OCI-LY1 (cell line): ENCODE measurements around the gene FNDC4.

Experiments used
- H2AFZ ChIP-seq: fragments of 200-600 bp; sonication (generic), shearing (Covaris generic); 2 replicates; pipeline ENCODE4 v1.6.0; 2014; ENCODE audit warnings: antibody characterized with exemption, mild to moderate bottlenecking, low read length
- H3F3A ChIP-seq: fragments of 200-600 bp; sonication (generic), shearing (Covaris generic); 2 replicates; pipeline ENCODE4 v1.6.0; 2014; ENCODE audit warnings: mild to moderate bottlenecking, antibody characterized with exemption, low read length, moderate library complexity; ENCODE audit not compliant: insufficient read depth
- H3K27ac ChIP-seq: fragments of 200-600 bp; sonication (generic); 2 replicates; pipeline ENCODE4 v1.5.1; 2014; ENCODE audit warnings: low read length, mixed run types, mild to moderate bottlenecking, low read depth; ENCODE audit not compliant: poor library complexity, severe bottlenecking
- H3K27me3 ChIP-seq: fragments of 200-600 bp; sonication (generic); 2 replicates; pipeline ENCODE4 v1.6.0; 2014; ENCODE audit warnings: antibody characterized with exemption, mild to moderate bottlenecking, low read length, moderate library complexity; ENCODE audit not compliant: insufficient read depth
- H3K36me3 ChIP-seq: fragments of 200-600 bp; sonication (generic); 2 replicates; pipeline ENCODE4 v1.6.1; 2014; ENCODE audit warnings: mild to moderate bottlenecking, antibody characterized with exemption, low read length, moderate library complexity, mixed read lengths; ENCODE audit not compliant: insufficient read depth
- H3K4me1 ChIP-seq: fragments of 200-600 bp; sonication (generic); 2 replicates; pipeline ENCODE4 v1.5.1; 2014; ENCODE audit warnings: mild to moderate bottlenecking, low read length, moderate library complexity; ENCODE audit not compliant: insufficient read depth, severe bottlenecking
- H3K4me2 ChIP-seq: fragments of 200-600 bp; sonication (generic), shearing (Covaris generic); 2 replicates; pipeline ENCODE4 v1.6.1; 2014; ENCODE audit warnings: low read length
- H3K4me3 ChIP-seq: fragments of 200-600 bp; sonication (generic); 2 replicates; pipeline ENCODE4 v1.5.1; 2014; ENCODE audit warnings: low read length, low read depth, mild to moderate bottlenecking, mixed read lengths; ENCODE audit not compliant: poor library complexity, severe bottlenecking
- H3K79me2 ChIP-seq: fragments of 200-600 bp; shearing (Covaris generic); 2 replicates; pipeline ENCODE4 v1.6.1; 2016; ENCODE audit warnings: mixed run types, low read length, mixed read lengths; ENCODE audit not compliant: insufficient read depth
- H3K9ac ChIP-seq: fragments of 200-600 bp; sonication (generic), shearing (Covaris generic); 2 replicates; pipeline ENCODE4 v1.6.1; 2014; ENCODE audit warnings: mild to moderate bottlenecking, low read length, mixed read lengths
- H3K9me2 ChIP-seq: fragments of 200-600 bp; sonication (generic), shearing (Covaris generic); 2 replicates; pipeline ENCODE4 v1.6.1; 2014; ENCODE audit warnings: low read depth, mild to moderate bottlenecking, low read length, mixed read lengths
- H3K9me3 ChIP-seq: fragments of 200-600 bp; shearing (Covaris generic); 2 replicates; pipeline ENCODE4 v1.6.1; 2014; ENCODE audit warnings: low read length, mixed read lengths
- H4K20me1 ChIP-seq: fragments of 200-600 bp; sonication (generic), shearing (Covaris generic); 2 replicates; pipeline ENCODE4 v1.6.0; 2016; ENCODE audit warnings: mild to moderate bottlenecking, low read length; ENCODE audit not compliant: insufficient read depth
- EZH2 ChIP-seq: fragments of 200-600 bp; sonication (generic), shearing (Covaris generic); IDR thresholded peaks from 2 replicates; pipeline ENCODE4 v1.8.0; 2017; ENCODE audit warnings: borderline replicate concordance, mixed run types, mild to moderate bottlenecking, antibody characterized with exemption, low read length, moderate library complexity, mixed read lengths
- TF ChIP-seq, protein P1 (sequence below): fragments of 200-600 bp; sonication (generic), shearing (Covaris generic); IDR thresholded peaks from 2 replicates; pipeline ENCODE4 v1.5.1; 2017; ENCODE audit warnings: mild to moderate bottlenecking, antibody characterized with exemption, low read length, moderate library complexity, mixed read lengths

The FNDC4 gene

DNA sequence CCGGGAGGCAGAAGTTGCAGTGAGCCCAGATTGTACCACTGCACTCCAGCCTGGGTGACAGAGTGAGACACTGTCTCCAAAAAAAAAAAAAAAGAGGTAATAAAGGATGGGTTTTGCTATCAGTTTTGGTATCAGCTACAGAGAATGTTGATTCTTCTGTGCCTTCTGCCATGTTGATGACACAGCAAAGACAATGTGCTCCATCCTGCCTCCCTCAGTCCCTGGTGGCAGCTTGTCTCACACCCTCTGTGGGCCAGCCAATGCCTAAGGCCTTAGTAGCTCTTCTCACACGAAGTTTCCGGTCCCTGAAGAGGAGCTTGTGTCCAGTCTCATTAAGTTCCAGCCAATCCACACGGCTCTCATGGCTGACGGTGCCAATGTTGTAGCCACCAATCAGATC, 23.0 kb downstream of the FNDC4 start:
- no peak overlapping the region for H3K27ac ChIP-seq
- no peaks in the 10 kb centered on the region for H3K4me1 ChIP-seq
- H3K4me3 ChIP-seq: no peak overlapping the region
- no peaks in the 10 kb centered on the region for H4K20me1 ChIP-seq
- H3K4me2 ChIP-seq: no peak overlapping the region
- no peaks in the 10 kb centered on the region for H3K9me3 ChIP-seq
- no peaks in the 10 kb centered on the region for H3K79me2 ChIP-seq
- H2AFZ ChIP-seq: no peak overlapping the region
- H3K9ac ChIP-seq: no peak overlapping the region
- H3K9me2 ChIP-seq: no peaks in the 10 kb centered on the region
- H3K36me3 ChIP-seq: peaks cover 7% of the 10 kb centered on the region; the same call in 1 of the 2 replicates
- no peaks in the 10 kb centered on the region for H3F3A ChIP-seq
- no peaks in the 10 kb centered on the region for H3K27me3 ChIP-seq
- TF ChIP-seq EZH2: no peak
- TF ChIP-seq, protein P1, sequence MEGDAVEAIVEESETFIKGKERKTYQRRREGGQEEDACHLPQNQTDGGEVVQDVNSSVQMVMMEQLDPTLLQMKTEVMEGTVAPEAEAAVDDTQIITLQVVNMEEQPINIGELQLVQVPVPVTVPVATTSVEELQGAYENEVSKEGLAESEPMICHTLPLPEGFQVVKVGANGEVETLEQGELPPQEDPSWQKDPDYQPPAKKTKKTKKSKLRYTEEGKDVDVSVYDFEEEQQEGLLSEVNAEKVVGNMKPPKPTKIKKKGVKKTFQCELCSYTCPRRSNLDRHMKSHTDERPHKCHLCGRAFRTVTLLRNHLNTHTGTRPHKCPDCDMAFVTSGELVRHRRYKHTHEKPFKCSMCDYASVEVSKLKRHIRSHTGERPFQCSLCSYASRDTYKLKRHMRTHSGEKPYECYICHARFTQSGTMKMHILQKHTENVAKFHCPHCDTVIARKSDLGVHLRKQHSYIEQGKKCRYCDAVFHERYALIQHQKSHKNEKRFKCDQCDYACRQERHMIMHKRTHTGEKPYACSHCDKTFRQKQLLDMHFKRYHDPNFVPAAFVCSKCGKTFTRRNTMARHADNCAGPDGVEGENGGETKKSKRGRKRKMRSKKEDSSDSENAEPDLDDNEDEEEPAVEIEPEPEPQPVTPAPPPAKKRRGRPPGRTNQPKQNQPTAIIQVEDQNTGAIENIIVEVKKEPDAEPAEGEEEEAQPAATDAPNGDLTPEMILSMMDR: no peak

DNA sequence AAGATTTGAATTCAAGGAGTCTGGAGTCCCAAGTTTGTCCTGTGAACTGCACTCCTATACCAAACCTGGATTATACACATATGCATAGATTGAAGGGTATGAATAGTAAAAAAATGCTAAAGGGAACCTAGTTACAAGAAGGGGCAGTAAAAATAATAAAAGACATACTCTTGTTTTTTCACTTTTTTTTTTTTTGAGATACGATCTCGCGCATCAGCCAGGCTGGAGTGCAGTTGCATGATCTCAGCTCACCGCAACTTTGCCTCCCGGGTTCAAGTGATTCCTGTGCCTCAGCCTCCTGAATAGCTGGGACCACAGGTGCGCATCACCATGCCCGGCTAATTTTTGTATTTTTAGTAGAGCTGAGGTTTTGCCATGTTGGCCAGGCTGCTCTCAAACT, 30.6 kb downstream of the FNDC4 start:
- Histone ChIP-seq H3K79me2 (no peaks in the 10 kb centered on the region), H3K9me2 (no peaks in the 10 kb centered on the region), H3K4me1 (no peaks in the 10 kb centered on the region), H3K27me3 (no peaks in the 10 kb centered on the region), H2AFZ (no peak overlapping the region), H3K9ac (no peak overlapping the region), H3F3A (no peaks in the 10 kb centered on the region), H4K20me1 (no peaks in the 10 kb centered on the region), H3K36me3 (no peaks in the 10 kb centered on the region), H3K4me2 (no peak overlapping the region), H3K9me3 (no peaks in the 10 kb centered on the region), H3K27ac (no peak overlapping the region), H3K4me3 (no peak overlapping the region)
- TF ChIP-seq, protein P1: no peak
- no peak for TF ChIP-seq EZH2

DNA sequence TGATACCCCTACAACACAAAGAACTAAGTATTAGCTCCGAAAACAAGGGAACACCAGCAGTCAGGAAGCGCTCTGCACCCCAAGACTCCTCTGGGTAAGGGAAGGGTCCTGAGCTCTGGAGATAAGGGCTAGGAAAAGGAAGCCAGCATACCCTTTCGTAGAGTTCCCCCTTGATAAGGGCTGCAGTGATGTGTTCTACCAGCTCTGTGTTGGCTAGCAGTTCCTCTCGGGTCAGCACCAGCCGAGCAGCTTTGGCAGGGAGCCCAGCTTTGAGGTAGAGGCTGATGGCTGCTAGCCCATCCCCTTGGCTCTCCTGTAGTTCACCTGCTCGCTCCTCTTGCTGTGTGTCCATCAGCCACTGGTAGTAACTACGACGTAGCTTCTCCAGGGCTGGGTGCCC, 33.9 kb downstream of the FNDC4 start:
- Histone ChIP-seq H3F3A (no peaks in the 10 kb centered on the region), H3K9me3 (no peaks in the 10 kb centered on the region), H4K20me1 (no peaks in the 10 kb centered on the region), H3K36me3 (no peaks in the 10 kb centered on the region), H3K9me2 (no peaks in the 10 kb centered on the region), H3K27ac (no peak overlapping the region), H3K4me2 (no peak overlapping the region), H3K4me1 (no peaks in the 10 kb centered on the region), H3K79me2 (no peaks in the 10 kb centered on the region), H2AFZ (no peak overlapping the region), H3K4me3 (no peak overlapping the region), H3K27me3 (no peaks in the 10 kb centered on the region), H3K9ac (no peak overlapping the region)
- TF ChIP-seq, protein P1: no peak
- TF ChIP-seq EZH2: no peak
